Body of pancreas (tissue), 4 donors: ENCODE measurements around the gene UBTD1.

ENCODE experiments used
- POLR2A ChIP-seq, 3 donors: fragments of 450-650 bp; IDR thresholded peaks; one replicate each; pipeline ENCODE4 v1.6.1; 2016; ENCODE audit warnings: antibody characterized with exemption in 3 of 3, mild to moderate bottlenecking in 2 of 3
- TF ChIP-seq, protein P1 (sequence below), 7 experiments: fragments of 450-650 bp in 4 of 7; fragments of 200-600 bp in 3 of 7; sonication (generic) in 3 of 7; IDR thresholded peaks; one replicate each; pipeline ENCODE4 v1.5.1; 2016 to 2019; ENCODE audit warnings: antibody characterized with exemption in 7 of 7

DNA sequence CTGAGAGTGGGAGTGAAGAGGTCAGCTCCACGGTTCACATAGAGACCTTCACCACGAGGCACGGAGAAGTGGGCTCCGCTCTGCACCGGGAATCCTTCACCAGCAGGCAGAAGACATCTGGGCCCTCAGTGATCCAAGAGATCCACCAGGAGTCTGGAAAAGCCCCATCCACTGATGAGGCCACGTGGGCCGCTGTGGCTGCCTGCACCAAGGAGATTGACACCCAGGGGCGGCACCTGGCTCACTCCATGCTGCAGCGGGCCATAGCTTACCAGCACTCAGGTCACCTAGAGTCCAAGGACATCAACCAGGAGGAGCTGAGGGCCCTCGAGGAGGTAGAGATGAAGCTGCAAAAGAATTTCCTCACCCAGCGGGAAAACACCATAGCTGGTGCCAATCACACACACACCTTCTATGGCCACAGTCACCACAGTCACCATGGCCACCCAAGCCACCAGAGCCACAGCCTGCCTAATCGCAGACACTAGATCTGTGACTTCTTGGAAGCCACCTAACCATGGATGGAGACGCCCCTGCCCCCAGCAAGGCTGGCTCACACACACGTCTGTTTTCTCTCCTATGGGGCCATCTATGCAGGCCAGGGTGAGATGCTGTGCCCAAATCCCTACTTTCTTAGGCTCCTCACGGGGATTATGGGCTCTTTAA lies 91.5 kb downstream of the UBTD1 start:
- TF ChIP-seq, protein P1, sequence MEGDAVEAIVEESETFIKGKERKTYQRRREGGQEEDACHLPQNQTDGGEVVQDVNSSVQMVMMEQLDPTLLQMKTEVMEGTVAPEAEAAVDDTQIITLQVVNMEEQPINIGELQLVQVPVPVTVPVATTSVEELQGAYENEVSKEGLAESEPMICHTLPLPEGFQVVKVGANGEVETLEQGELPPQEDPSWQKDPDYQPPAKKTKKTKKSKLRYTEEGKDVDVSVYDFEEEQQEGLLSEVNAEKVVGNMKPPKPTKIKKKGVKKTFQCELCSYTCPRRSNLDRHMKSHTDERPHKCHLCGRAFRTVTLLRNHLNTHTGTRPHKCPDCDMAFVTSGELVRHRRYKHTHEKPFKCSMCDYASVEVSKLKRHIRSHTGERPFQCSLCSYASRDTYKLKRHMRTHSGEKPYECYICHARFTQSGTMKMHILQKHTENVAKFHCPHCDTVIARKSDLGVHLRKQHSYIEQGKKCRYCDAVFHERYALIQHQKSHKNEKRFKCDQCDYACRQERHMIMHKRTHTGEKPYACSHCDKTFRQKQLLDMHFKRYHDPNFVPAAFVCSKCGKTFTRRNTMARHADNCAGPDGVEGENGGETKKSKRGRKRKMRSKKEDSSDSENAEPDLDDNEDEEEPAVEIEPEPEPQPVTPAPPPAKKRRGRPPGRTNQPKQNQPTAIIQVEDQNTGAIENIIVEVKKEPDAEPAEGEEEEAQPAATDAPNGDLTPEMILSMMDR (IDR thresholded peaks at IDR 0.05), result no peak
- no peak for TF ChIP-seq POLR2A (IDR thresholded peaks at IDR 0.05)
